Suprapubic skin (tissue), 4 donors: ENCODE data around the gene REM2. TPM values are rescaled to one million over a fixed set of nuclear protein-coding genes. Genes with fewer than 3 reads are reported as not detected.

Experiments used
- DNase-seq, 2 donors: peaks; one replicate each; pipeline ENCODE4 v3.0.0-alpha.2; 2019; ENCODE audit warnings: low spot score in 2 of 2
- H3K27ac ChIP-seq: fragments of 200-600 bp; sonication (generic); one replicate; pipeline ENCODE4 v1.5.1; 2019
- H3K27me3 ChIP-seq: fragments of 200-600 bp; sonication (generic); one replicate; pipeline ENCODE4 v1.5.1; 2019
- H3K36me3 ChIP-seq: fragments of 200-600 bp; sonication (generic); one replicate; pipeline ENCODE4 v1.5.1; 2019
- H3K4me1 ChIP-seq: fragments of 200-600 bp; sonication (generic); one replicate; pipeline ENCODE4 v1.5.1; 2019
- H3K4me3 ChIP-seq: fragments of 200-600 bp; sonication (generic); one replicate; pipeline ENCODE4 v1.5.1; 2019; ENCODE audit warnings: mild to moderate bottlenecking
- H3K9me3 ChIP-seq: fragments of 200-600 bp; sonication (generic); one replicate; pipeline ENCODE4 v1.5.1; 2019
- CTCF ChIP-seq, 2 donors: fragments of 200-600 bp in 1 of 2; fragments of 450-650 bp in 1 of 2; sonication (generic) in 1 of 2; IDR thresholded peaks; one replicate each; pipeline ENCODE4 v1.5.1; 2016 to 2019; ENCODE audit warnings: antibody characterized with exemption in 2 of 2, mild to moderate bottlenecking in 1 of 2, moderate library complexity in 1 of 2
- EP300 ChIP-seq: sonication (generic); formaldehyde crosslinking; IDR thresholded peaks from one replicate; pipeline ENCODE4 v1.6.1; 2017; ENCODE audit warnings: antibody characterized with exemption
- POLR2A ChIP-seq, 2 donors: fragments of 450-650 bp; IDR thresholded peaks; one replicate each; pipeline ENCODE4 v1.6.1; 2017; ENCODE audit warnings: antibody characterized with exemption in 2 of 2, mild to moderate bottlenecking in 2 of 2, moderate library complexity in 2 of 2
- POLR2AphosphoS5 ChIP-seq, 3 donors: sonication (generic); formaldehyde crosslinking; IDR thresholded peaks; one replicate each; pipeline ENCODE4 v1.6.1; 2017; ENCODE audit warnings: antibody characterized with exemption in 3 of 3
- WGBS: methylation state at CpG from one replicate; pipeline ENCODE4 v1.1.5; 2018; 5-methylcytosine and 5-hydroxymethylcytosine counted together
- total RNA-seq, 4 donors: library from RNA; depleted of rRNA; stranded (reverse); fragments of >200 nt; gene quantifications; one replicate each; pipeline ENCODE4 v1.1.0, GENCODE V29; 2016

The REM2 gene
- total RNA-seq, 4 donors from 2014 or later: 0.89 to 5.4 (median 1.2) TPM

- TF ChIP-seq POLR2AphosphoS5 (IDR thresholded peaks at IDR 0.05) (no peak), EP300 (no peak), CTCF (IDR thresholded peaks at IDR 0.05) (no peak), POLR2A (IDR thresholded peaks at IDR 0.05) (no peak)
- Histone ChIP-seq H3K27me3 (no peaks in the 10 kb centered on the region), H3K4me3 (no peak overlapping the region), H3K4me1 (peaks cover 17% of the 10 kb centered on the region), H3K27ac (no peak overlapping the region), H3K36me3 (no peaks in the 10 kb centered on the region), H3K9me3 (no peaks in the 10 kb centered on the region)
- no peak for DNase-seq
- whole genome bisulfite sequencing: 66% methylated on average over 7 of the region's 7 CpGs
Observed at GRCh38 chr14:22892488-22892887, 9.5 kb downstream of the REM2 start.

GRCh38 chr14:22893706-22894105, 10.7 kb downstream of the REM2 start:
- TF ChIP-seq EP300 (no peak), POLR2A (IDR thresholded peaks at IDR 0.05) (no peak)
- Histone ChIP-seq H3K9me3 (no peaks in the 10 kb centered on the region), H3K36me3 (no peaks in the 10 kb centered on the region), H3K27ac (no peak overlapping the region), H3K4me1 (peaks cover 10% of the 10 kb centered on the region), H3K4me3 (no peak overlapping the region), H3K27me3 (no peaks in the 10 kb centered on the region)
- DNase-seq: no peak
- 94% methylated on average over 4 of the region's 4 CpGs for WGBS

GRCh38 chr14:22895402-22895801, 12.4 kb downstream of the REM2 start:
- Histone ChIP-seq H3K4me3 (no peak overlapping the region), H3K27me3 (no peaks in the 10 kb centered on the region), H3K36me3 (peaks cover 2% of the 10 kb centered on the region), H3K27ac (no peak overlapping the region), H3K9me3 (no peaks in the 10 kb centered on the region), H3K4me1 (peaks cover 7% of the 10 kb centered on the region)
- 96% methylated on average over 1 of the region's 1 CpG for WGBS
- TF ChIP-seq POLR2AphosphoS5 (IDR thresholded peaks at IDR 0.05) (no peak), EP300 (no peak), POLR2A (IDR thresholded peaks at IDR 0.05) (no peak), CTCF (IDR thresholded peaks at IDR 0.05) (no peak)
- no peak for DNase-seq

- H3K27ac ChIP-seq: no peak overlapping the region
- H3K9me3 ChIP-seq: no peaks in the 10 kb centered on the region
- peaks cover 7% of the 10 kb centered on the region for H3K4me1 ChIP-seq
- H3K4me3 ChIP-seq: no peak overlapping the region
- peaks cover 12% of the 10 kb centered on the region for H3K36me3 ChIP-seq
- TF ChIP-seq EP300: no peak
- TF ChIP-seq POLR2AphosphoS5 (IDR thresholded peaks at IDR 0.05): no peak
- no peak for TF ChIP-seq CTCF (IDR thresholded peaks at IDR 0.05)
- no peak for TF ChIP-seq POLR2A (IDR thresholded peaks at IDR 0.05)
- no peak for DNase-seq
- WGBS: 71% methylated on average over 5 of the region's 5 CpGs
- no peaks in the 10 kb centered on the region for H3K27me3 ChIP-seq
Observed at GRCh38 chr14:22896356-22896755, 13.3 kb downstream of the REM2 start.

- Histone ChIP-seq H3K27me3 (no peaks in the 10 kb centered on the region), H3K27ac (no peak overlapping the region), H3K4me3 (no peak overlapping the region), H3K36me3 (peaks cover 16% of the 10 kb centered on the region), H3K9me3 (no peaks in the 10 kb centered on the region), H3K4me1 (peaks cover 7% of the 10 kb centered on the region)
- no peak for DNase-seq
- TF ChIP-seq POLR2AphosphoS5 (IDR thresholded peaks at IDR 0.05) (no peak), CTCF (IDR thresholded peaks at IDR 0.05) (no peak), POLR2A (IDR thresholded peaks at IDR 0.05) (no peak), EP300 (no peak)
- 84% methylated on average over 3 of the region's 3 CpGs for WGBS
Observed at GRCh38 chr14:22896760-22897159, 13.7 kb downstream of the REM2 start.

GRCh38 chr14:22897357-22897756, 14.3 kb downstream of the REM2 start:
- Histone ChIP-seq H3K4me1 (peaks cover 7% of the 10 kb centered on the region), H3K4me3 (no peak overlapping the region), H3K36me3 (peaks cover 22% of the 10 kb centered on the region), H3K27ac (no peak overlapping the region), H3K27me3 (no peaks in the 10 kb centered on the region), H3K9me3 (no peaks in the 10 kb centered on the region)
- TF ChIP-seq CTCF (IDR thresholded peaks at IDR 0.05) (no peak), POLR2A (IDR thresholded peaks at IDR 0.05) (no peak), POLR2AphosphoS5 (IDR thresholded peaks at IDR 0.05) (no peak)
- DNase-seq: no peak
- WGBS: 100% methylated on average over 1 of the region's 1 CpG
